Chondrocyte (in vitro differentiated cells): ENCODE data around the gene ARMC9. TPM values are rescaled to one million over a fixed set of nuclear protein-coding genes. Genes with fewer than 3 reads are reported as not detected.

Experiments used
- DNase-seq: peaks from one replicate; pipeline ENCODE4 v3.0.0; 2021; ENCODE audit warnings: mixed read lengths, low spot score
- H3K27ac Mint-ChIP-seq: one replicate; pipeline ENCODE4 v1.8.0; 2021; ENCODE audit warnings: mild to moderate bottlenecking, moderate library complexity, mixed read lengths; ENCODE audit not compliant: unreplicated experiment
- H3K27me3 Mint-ChIP-seq: 2 replicates; pipeline ENCODE4 v1.8.0; 2021; ENCODE audit warnings: low read depth, mixed read lengths
- H3K36me3 Mint-ChIP-seq: 2 replicates; pipeline ENCODE4 v1.8.0; 2021; ENCODE audit warnings: low read depth, mixed read lengths
- H3K4me1 Mint-ChIP-seq: 2 replicates; pipeline ENCODE4 v1.8.0; 2021; ENCODE audit warnings: low read depth, mild to moderate bottlenecking, mixed read lengths
- H3K4me3 Mint-ChIP-seq: one replicate; pipeline ENCODE4 v1.8.0; 2021; ENCODE audit warnings: mild to moderate bottlenecking, moderate library complexity, mixed read lengths; ENCODE audit not compliant: unreplicated experiment
- H3K9me3 Mint-ChIP-seq: 2 replicates; pipeline ENCODE4 v1.8.0; 2021; ENCODE audit warnings: low read depth, mixed read lengths
- total RNA-seq: library from RNA; stranded (reverse); gene quantifications from 3 replicates; pipeline ENCODE4 v1.2.1, GENCODE V29; 2021
- TF ChIP-seq, protein P1 (sequence below): fragments of 200-600 bp; sonication (generic); IDR thresholded peaks from 2 replicates; pipeline ENCODE4 v1.5.0; 2021; ENCODE audit warnings: antibody characterized with exemption, mild to moderate bottlenecking, moderate library complexity

Gene ARMC9
- total RNA-seq, 1 donor from 2014 or later: 188 TPM

GRCh38 chr2:231335591-231335990 is 137.2 kb downstream of the ARMC9 start:
- Mint-ChIP-seq H3K4me1 (peaks cover 22% of the 10 kb centered on the region), H3K27ac (peak overlapping the region; percentile 22), H3K36me3 (peaks cover 44% of the 10 kb centered on the region), H3K4me3 (no peak overlapping the region), H3K9me3 (no peaks in the 10 kb centered on the region), H3K27me3 (no peaks in the 10 kb centered on the region)
- no peak for DNase-seq
- TF ChIP-seq, protein P1, sequence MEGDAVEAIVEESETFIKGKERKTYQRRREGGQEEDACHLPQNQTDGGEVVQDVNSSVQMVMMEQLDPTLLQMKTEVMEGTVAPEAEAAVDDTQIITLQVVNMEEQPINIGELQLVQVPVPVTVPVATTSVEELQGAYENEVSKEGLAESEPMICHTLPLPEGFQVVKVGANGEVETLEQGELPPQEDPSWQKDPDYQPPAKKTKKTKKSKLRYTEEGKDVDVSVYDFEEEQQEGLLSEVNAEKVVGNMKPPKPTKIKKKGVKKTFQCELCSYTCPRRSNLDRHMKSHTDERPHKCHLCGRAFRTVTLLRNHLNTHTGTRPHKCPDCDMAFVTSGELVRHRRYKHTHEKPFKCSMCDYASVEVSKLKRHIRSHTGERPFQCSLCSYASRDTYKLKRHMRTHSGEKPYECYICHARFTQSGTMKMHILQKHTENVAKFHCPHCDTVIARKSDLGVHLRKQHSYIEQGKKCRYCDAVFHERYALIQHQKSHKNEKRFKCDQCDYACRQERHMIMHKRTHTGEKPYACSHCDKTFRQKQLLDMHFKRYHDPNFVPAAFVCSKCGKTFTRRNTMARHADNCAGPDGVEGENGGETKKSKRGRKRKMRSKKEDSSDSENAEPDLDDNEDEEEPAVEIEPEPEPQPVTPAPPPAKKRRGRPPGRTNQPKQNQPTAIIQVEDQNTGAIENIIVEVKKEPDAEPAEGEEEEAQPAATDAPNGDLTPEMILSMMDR: no peak

DNA sequence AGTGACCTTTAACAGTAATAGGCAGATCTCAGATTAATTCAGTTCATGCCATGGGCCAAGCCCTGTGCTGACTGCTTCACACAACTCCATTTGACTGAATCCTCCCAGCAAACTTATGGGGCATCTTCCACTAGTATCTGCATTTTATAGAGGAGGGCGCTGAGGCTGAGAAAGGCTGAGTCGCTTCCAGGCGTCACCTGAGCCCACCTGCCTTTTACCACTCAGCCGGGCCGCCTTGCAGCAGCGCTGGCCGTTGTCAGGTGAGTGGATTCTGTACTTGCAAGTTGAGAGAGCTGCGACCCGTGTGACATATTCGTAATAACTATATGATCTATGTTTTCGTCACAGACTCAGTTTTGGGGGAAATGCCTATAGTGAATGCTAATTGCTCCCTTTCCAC is 137.8 kb downstream of the ARMC9 start:
- no peak overlapping the region for H3K4me3 Mint-ChIP-seq
- no peaks in the 10 kb centered on the region for H3K27me3 Mint-ChIP-seq
- no peaks in the 10 kb centered on the region for H3K9me3 Mint-ChIP-seq
- TF ChIP-seq, protein P1: no peak
- DNase-seq: no peak
- peaks cover 22% of the 10 kb centered on the region for H3K4me1 Mint-ChIP-seq
- peak overlapping the region; percentile 38 for H3K27ac Mint-ChIP-seq
- peaks cover 43% of the 10 kb centered on the region for H3K36me3 Mint-ChIP-seq

- Mint-ChIP-seq H3K4me1 (peaks cover 22% of the 10 kb centered on the region), H3K36me3 (peaks cover 41% of the 10 kb centered on the region), H3K27me3 (no peaks in the 10 kb centered on the region), H3K4me3 (no peak overlapping the region), H3K27ac (peak overlapping the region; percentile 38), H3K9me3 (no peaks in the 10 kb centered on the region)
- TF ChIP-seq, protein P1: no peak
- DNase-seq: no peak
Observed at GRCh38 chr2:231336700-231337099, 138.3 kb downstream of the ARMC9 start.

GRCh38 chr2:231337807-231338759 is 139.7 kb downstream of the ARMC9 start:
- Mint-ChIP-seq H3K9me3 (no peaks in the 10 kb centered on the region), H3K4me1 (peaks cover 14% of the 10 kb centered on the region), H3K36me3 (peaks cover 30% of the 10 kb centered on the region), H3K27me3 (no peaks in the 10 kb centered on the region), H3K27ac (no peak overlapping the region), H3K4me3 (no peak overlapping the region)
- no peak for DNase-seq
- TF ChIP-seq, protein P1: no peak

GRCh38 chr2:231339316-231339715 is 140.9 kb downstream of the ARMC9 start:
- Mint-ChIP-seq H3K27ac (no peak overlapping the region), H3K4me1 (peaks cover 5% of the 10 kb centered on the region), H3K9me3 (no peaks in the 10 kb centered on the region), H3K27me3 (no peaks in the 10 kb centered on the region), H3K36me3 (peaks cover 26% of the 10 kb centered on the region), H3K4me3 (no peak overlapping the region)
- DNase-seq: no peak
- TF ChIP-seq, protein P1: no peak
